GM13977 (cell line): ENCODE data around the gene CES4A.

ENCODE experiments used
- DNase-seq: peaks from one replicate; pipeline ENCODE4 v3.0.0; 2012; ENCODE audit warnings: low spot score
- in situ Hi-C: fragments of 300-500 bp; cut with MboI; formaldehyde crosslinking; loops from one replicate; pipeline ENCODE4 v1.12.0; 2022; ENCODE audit warnings: low sequenced_read_pairs, low pct_unique_long_range_greater_than_20kb, mixed read lengths, inconsistent platforms; ENCODE audit not compliant: unreplicated experiment
- TF ChIP-seq, protein P1 (sequence below): IDR thresholded peaks from 2 replicates; pipeline ENCODE4 v1.5.1; 2012; ENCODE audit warnings: mild to moderate bottlenecking, control low read depth; ENCODE audit not compliant: insufficient read depth; ENCODE audit errors: extremely low read depth, missing control alignments

The CES4A gene

DNA sequence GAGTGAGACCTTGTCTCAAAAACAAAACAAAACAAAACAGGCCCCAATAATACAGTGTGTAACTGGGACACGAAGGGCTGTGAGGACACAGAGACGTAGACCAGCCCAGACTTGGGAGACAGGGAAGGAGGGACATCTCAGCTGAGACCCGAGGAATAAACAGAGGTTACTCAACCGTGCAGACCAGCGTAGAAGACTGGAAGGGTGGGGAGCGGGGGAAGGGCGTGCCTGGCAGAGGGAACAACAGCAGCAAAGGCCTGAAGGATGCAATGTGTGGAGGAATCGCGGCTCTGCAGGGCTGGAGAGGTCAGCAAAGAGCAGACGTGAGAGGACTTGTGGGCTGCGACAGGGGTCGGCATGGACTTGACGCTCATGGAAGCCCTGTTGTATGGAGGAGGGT lies 11.6 kb upstream of the CES4A start:
- in situ Hi-C loops = no loop called here
- TF ChIP-seq, protein P1, sequence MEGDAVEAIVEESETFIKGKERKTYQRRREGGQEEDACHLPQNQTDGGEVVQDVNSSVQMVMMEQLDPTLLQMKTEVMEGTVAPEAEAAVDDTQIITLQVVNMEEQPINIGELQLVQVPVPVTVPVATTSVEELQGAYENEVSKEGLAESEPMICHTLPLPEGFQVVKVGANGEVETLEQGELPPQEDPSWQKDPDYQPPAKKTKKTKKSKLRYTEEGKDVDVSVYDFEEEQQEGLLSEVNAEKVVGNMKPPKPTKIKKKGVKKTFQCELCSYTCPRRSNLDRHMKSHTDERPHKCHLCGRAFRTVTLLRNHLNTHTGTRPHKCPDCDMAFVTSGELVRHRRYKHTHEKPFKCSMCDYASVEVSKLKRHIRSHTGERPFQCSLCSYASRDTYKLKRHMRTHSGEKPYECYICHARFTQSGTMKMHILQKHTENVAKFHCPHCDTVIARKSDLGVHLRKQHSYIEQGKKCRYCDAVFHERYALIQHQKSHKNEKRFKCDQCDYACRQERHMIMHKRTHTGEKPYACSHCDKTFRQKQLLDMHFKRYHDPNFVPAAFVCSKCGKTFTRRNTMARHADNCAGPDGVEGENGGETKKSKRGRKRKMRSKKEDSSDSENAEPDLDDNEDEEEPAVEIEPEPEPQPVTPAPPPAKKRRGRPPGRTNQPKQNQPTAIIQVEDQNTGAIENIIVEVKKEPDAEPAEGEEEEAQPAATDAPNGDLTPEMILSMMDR = no peak
- DNase-seq = peak; percentile 9

DNA sequence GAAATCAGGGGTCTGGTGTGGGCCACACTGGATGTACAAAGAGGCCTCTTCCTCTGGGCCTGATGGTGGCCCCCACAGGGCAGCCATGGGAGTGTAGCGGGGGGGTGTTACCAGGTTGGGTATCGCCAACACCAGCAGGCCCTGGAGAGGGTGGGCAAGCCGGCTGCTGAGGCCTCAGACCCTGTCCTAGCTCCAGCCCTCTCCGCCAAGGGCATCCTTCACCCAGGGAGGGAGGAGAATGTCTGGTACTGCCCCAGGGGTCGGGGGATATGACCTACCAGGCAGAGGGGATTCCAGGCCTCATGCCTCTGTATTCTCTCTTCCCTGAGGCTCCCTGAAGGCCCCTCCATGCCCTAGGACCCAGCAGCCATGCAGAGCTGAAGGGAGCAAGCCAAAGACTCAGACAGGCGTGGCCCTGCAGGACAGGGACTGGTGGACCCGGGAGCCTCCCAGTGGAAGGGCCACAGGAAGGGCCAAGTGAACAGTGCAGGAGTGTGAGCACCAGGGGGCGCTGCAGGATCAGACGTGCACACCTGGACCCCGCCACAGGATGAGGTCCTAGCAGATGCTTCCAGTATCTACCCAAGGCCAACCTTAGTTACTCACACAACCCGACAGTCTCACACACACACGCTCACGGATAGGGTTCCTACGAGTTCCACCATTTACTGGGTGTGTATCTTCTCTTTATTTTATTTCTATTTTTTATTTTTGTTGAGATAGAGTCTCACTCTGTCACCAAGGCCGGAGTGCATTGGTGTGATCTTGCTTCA lies 10.9 kb upstream of the CES4A start:
- peak; percentile 91 for DNase-seq
- TF ChIP-seq, protein P1 = peak; percentile 98
- in situ Hi-C loops = no loop called here

DNA sequence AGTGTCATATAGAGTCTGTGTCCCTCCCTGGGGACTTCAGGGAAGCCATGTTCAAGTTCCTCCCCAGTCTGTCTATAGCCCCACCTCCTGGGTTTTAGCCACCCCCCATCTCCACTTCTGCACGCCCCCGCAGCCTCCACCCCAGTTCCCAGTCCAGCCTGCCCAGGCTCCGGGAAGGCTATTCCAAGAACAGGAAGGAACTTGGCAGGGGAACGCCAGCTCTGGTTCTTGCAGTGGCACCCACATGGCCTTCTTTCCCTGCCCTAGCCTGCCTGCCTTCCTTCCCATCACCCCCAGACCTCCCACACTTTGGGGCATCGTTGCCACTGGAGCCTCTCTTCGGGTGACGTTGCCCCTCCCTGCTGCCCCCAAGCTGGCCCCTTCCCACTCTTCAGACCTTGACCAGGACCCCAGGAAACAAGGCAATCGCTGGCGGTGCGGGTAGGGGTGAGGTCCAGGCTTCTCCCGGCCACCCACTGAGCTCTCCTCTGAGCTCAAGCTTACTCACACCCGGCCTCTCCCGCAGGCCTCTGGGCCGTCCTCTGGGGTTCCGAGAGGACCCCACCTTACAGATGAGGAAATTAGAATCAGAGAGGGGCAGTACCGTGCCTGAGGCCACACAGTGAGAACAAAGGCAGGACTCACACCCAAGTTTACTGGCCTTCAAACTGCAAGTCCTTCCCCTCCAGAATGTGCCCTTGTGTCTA lies 9.2 kb upstream of the CES4A start:
- DNase-seq = no peak
- in situ Hi-C loops = no loop called here

DNA sequence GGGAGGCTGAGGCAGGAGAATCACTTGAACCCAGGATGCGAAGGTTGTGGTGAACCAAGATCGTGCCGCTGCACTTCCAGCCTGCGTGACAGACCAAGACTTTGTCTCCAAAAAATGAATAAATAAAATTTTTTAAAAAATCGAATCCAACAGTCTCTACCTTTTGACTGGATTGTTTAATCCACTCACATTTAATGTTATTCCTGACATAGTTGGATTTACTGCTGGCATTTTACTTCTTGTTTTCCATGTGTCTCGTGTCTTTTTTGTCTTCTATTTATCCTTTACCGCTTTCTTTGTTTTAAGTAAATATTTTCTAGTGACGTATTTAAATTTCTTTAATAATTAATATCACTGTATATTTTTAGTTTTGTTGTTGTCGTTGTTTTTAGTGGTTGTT lies 5.4 kb upstream of the CES4A start:
- DNase-seq = no peak
- in situ Hi-C loops = no loop called here
- TF ChIP-seq, protein P1 = no peak

More for the DNA sequence above, 9.2 kb upstream of the CES4A start:
- TF ChIP-seq, protein P1 = no peak

DNA sequence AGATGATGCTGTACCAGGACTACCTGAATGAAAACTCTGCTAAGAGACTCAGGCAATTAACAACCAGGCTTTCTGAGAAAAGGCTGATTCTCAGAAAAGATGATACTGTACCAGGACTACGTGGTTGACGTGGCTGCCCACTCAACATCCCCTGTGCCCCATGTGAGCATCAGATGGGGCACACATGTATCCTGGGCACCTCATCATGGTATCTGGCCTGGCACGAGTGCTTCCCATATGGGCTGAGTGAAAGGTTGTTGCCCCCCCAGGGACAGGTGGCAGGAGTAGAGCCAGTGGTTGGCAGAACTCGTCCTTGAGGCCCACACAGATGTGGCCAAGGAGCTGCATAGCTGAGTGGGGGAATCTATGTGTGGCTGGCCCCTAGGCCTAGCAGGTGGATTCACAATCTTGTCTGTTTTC lies 3.5 kb upstream of the CES4A start:
- in situ Hi-C loops = no loop called here
- TF ChIP-seq, protein P1 = no peak
- no peak for DNase-seq

DNA sequence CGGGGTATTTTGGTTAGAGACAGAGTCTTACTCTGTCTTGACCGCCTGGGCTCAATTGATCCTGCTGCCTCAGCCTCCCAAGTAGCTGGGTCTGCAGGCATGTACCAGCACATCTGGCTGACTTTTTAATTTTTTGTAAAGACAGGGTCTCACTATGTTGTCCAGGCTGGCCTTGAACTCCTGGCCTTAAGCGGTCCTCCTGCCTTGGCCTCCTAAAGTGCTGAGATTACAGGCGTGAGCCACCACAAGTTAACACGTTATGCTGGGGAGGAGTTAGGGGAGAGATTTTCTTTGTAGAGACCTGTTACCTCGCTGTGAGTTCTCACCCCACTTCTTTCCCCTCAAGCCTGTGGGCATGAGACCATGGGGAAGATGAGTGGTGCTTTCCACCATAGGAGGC lies 1.8 kb upstream of the CES4A start:
- DNase-seq = no peak
- TF ChIP-seq, protein P1 = no peak
- in situ Hi-C loops = no loop called here
